Tibial nerve (tissue), 4 donors: ENCODE measurements around the gene SDK1.

ENCODE experiments used
- CTCF ChIP-seq, 5 experiments: fragments of 200-600 bp in 3 of 5; fragments of 450-650 bp in 2 of 5; sonication (generic) in 3 of 5; IDR thresholded peaks; one replicate each; pipeline ENCODE4 v1.5.1; 2016 to 2019; ENCODE audit warnings: antibody characterized with exemption in 5 of 5, mild to moderate bottlenecking in 3 of 5, moderate library complexity in 2 of 5
- EP300 ChIP-seq, 2 donors: sonication (generic); formaldehyde crosslinking; IDR thresholded peaks; one replicate each; pipeline ENCODE4 v1.6.1; 2017; ENCODE audit warnings: antibody characterized with exemption in 2 of 2, mild to moderate bottlenecking in 1 of 2
- POLR2A ChIP-seq, 2 donors: fragments of 450-650 bp; IDR thresholded peaks; one replicate each; pipeline ENCODE4 v1.6.1; 2017; ENCODE audit warnings: antibody characterized with exemption in 2 of 2, mild to moderate bottlenecking in 2 of 2, moderate library complexity in 2 of 2

DNA sequence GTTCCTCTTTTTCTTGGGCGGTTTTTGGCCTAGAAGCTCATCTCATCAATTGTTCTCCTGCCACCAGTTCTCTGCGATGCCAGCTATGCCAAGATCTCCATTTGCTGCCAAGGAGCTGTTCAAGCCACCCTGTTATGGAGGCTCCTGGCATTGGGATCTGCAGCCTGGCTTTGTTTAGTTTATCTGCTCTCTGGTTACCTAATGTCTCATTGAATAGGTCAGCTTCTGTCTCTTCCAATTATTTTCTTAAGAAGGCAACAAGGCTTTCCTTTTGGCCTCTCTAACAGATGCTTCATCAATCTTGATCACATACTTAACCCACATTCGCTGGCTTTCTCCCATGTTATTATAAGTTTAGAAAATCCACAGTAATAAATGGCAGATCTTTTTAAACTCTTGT lies 20.6 kb upstream of the SDK1 start:
- TF ChIP-seq CTCF (IDR thresholded peaks at IDR 0.05) = no peak
- no peak for TF ChIP-seq POLR2A (IDR thresholded peaks at IDR 0.05)
- TF ChIP-seq EP300 (IDR thresholded peaks at IDR 0.05) = no peak
